H1 (cell line): ENCODE results near the gene CACNA1A. TPM values are rescaled to one million over a fixed set of nuclear protein-coding genes. Genes with fewer than 3 reads are reported as not detected.

Experiments used
- CTCF ChIA-PET: fragments of 300-600 bp; sonication (Branson Sonifier 250); formaldehyde crosslinking; loops from one replicate; lab custom pipeline; 2021; ENCODE audit not compliant: partially characterized antibody; lab: Charles Lee
- POLR2A ChIA-PET: fragments of 300-600 bp; sonication (Branson Sonifier 250); formaldehyde crosslinking; loops from one replicate; lab custom pipeline; 2021; ENCODE audit warnings: inconsistent platforms; ENCODE audit not compliant: partially characterized antibody; lab: Charles Lee
- DNase-seq, 2 experiments: peaks; one replicate each; pipeline versions ENCODE4 v3.0.0 to v3.0.0-alpha.2; 2010 to 2022; ENCODE audit warnings: low spot score in 2 of 2, low read depth in 1 of 2, mixed read lengths in 1 of 2
- FAIRE-seq: peaks from 2 replicates; lab custom pipeline; 2011; peaks lifted over from hg19 to GRCh38; lab: Jason Lieb, UNC
- H2AFZ ChIP-seq: 2 replicates; pipeline ENCODE4 v1.8.1; 2012; ENCODE audit warnings: low read length, inconsistent platforms
- H2AK5ac ChIP-seq: 2 replicates; pipeline ENCODE4 v1.6.1; 2013; ENCODE audit warnings: low read depth, low read length
- H2BK120ac ChIP-seq: replicated peaks from 2 replicates; pipeline ENCODE3; 2013; ENCODE audit warnings: low read depth, low read length, inconsistent platforms
- H2BK12ac ChIP-seq: 2 replicates; pipeline ENCODE4 v1.6.1; 2013; ENCODE audit warnings: low read depth, low read length
- H2BK15ac ChIP-seq: 2 replicates; pipeline ENCODE4 v1.6.1; 2013; ENCODE audit warnings: low read length
- H2BK20ac ChIP-seq: 2 replicates; pipeline ENCODE4 v1.6.1; 2013; ENCODE audit warnings: low read length
- H2BK5ac ChIP-seq: 2 replicates; pipeline ENCODE4 v1.6.1; 2013; ENCODE audit warnings: low read depth, low read length
- H3K14ac ChIP-seq: 2 replicates; pipeline ENCODE4 v1.6.1; 2013; ENCODE audit warnings: inconsistent platforms; ENCODE audit not compliant: insufficient read length
- H3K18ac ChIP-seq: 2 replicates; pipeline ENCODE4 v1.6.1; 2013; ENCODE audit warnings: low read length; ENCODE audit errors: extremely low read depth
- H3K23ac ChIP-seq: 2 replicates; pipeline ENCODE4 v1.6.1; 2013; ENCODE audit warnings: inconsistent platforms; ENCODE audit not compliant: insufficient read length
- H3K23me2 ChIP-seq: 2 replicates; pipeline ENCODE4 v1.6.1; 2013; ENCODE audit warnings: low read depth, low read length
- H3K27ac ChIP-seq: 2 replicates; pipeline ENCODE4 v1.6.1; 2011; ENCODE audit warnings: low read depth, low read length, inconsistent platforms
- H3K27me3 ChIP-seq, 4 experiments: replicated peaks in 1 of 4; 1 replicate in 1 of 4; 2 replicates in 3 of 4; pipeline versions ENCODE4 v1.6.1 to v1.8.1; 2011 to 2013; ENCODE audit warnings: low read length in 3 of 4, mild to moderate bottlenecking in 3 of 4, inconsistent platforms in 2 of 4, mixed read lengths in 2 of 4, moderate library complexity in 1 of 4; ENCODE audit not compliant: control insufficient read depth in 3 of 4, insufficient read depth in 3 of 4; ENCODE audit errors: extremely low read depth in 1 of 4
- H3K36me3 ChIP-seq, 4 experiments: 2 replicates each; pipeline versions ENCODE4 v1.6.1 to v1.8.1; 2011 to 2013; ENCODE audit warnings: mild to moderate bottlenecking in 4 of 4, low read length in 3 of 4, moderate library complexity in 2 of 4, control low read depth in 1 of 4, inconsistent platforms in 1 of 4; ENCODE audit not compliant: insufficient read depth in 4 of 4, control insufficient read depth in 2 of 4
- H3K4ac ChIP-seq: replicated peaks from 2 replicates; pipeline ENCODE3; 2013; ENCODE audit warnings: low read length, low read depth, mixed read lengths, inconsistent platforms; ENCODE audit not compliant: insufficient read length
- H3K4me1 ChIP-seq, 4 experiments: replicated peaks in 1 of 4; 1 replicate in 1 of 4; 2 replicates in 3 of 4; pipeline versions ENCODE4 v1.6.1 to v1.8.1; 2011 to 2013; ENCODE audit warnings: low read length in 3 of 4, inconsistent platforms in 2 of 4, mixed read lengths in 1 of 4; ENCODE audit not compliant: insufficient read depth in 4 of 4, control insufficient read depth in 3 of 4
- H3K4me2 ChIP-seq, 2 experiments: 2 replicates each; pipeline versions ENCODE4 v1.6.1 to v1.8.1; 2011 to 2013; ENCODE audit warnings: low read depth in 2 of 2, low read length in 2 of 2, control low read depth in 1 of 2, inconsistent platforms in 1 of 2, mild to moderate bottlenecking in 1 of 2; ENCODE audit not compliant: insufficient read depth in 1 of 2
- H3K4me3 ChIP-seq, 4 experiments: fragments of 200-600, 300-600 bp in 1 of 4; sonication (generic), shearing (Covaris generic), sonication (Bioruptor Twin) in 1 of 4; 2 replicates each; pipeline versions ENCODE4 v1.5.1 to v1.8.1; 2011 to 2016; ENCODE audit warnings: low read length in 4 of 4, low read depth in 3 of 4, control low read depth in 2 of 4, inconsistent platforms in 2 of 4, mild to moderate bottlenecking in 2 of 4, mixed read lengths in 1 of 4, moderate library complexity in 1 of 4; ENCODE audit not compliant: insufficient read depth in 2 of 4; ENCODE audit errors: extremely low read depth in 1 of 4
- H3K56ac ChIP-seq: replicated peaks from 2 replicates; pipeline ENCODE3; 2013; ENCODE audit warnings: low read depth, mild to moderate bottlenecking, mixed read lengths, low read length, inconsistent platforms; ENCODE audit not compliant: insufficient read length
- H3K79me1 ChIP-seq: 2 replicates; pipeline ENCODE4 v1.6.1; 2013; ENCODE audit warnings: low read depth, low read length, control low read depth
- H3K79me2 ChIP-seq, 2 experiments: 2 replicates each; pipeline versions ENCODE4 v1.6.1 to v1.8.1; 2012 to 2013; ENCODE audit warnings: low read length in 2 of 2, mild to moderate bottlenecking in 2 of 2, inconsistent platforms in 1 of 2; ENCODE audit not compliant: insufficient read depth in 2 of 2, control insufficient read depth in 1 of 2
- H3K9ac ChIP-seq, 4 experiments: replicated peaks in 1 of 4; 1 replicate in 1 of 4; 2 replicates in 3 of 4; pipeline versions ENCODE4 v1.6.1 to v1.8.1; 2011 to 2013; ENCODE audit warnings: low read depth in 3 of 4, low read length in 3 of 4, control low read depth in 2 of 4, mild to moderate bottlenecking in 2 of 4, moderate library complexity in 2 of 4, inconsistent platforms in 1 of 4; ENCODE audit errors: extremely low read depth in 1 of 4
- H3K9me3 ChIP-seq, 2 experiments: 2 replicates each; pipeline versions ENCODE4 v1.6.1 to v1.8.1; 2012 to 2013; ENCODE audit warnings: mild to moderate bottlenecking in 2 of 2, moderate library complexity in 2 of 2, control low read depth in 1 of 2, inconsistent platforms in 1 of 2, low read depth in 1 of 2, low read length in 1 of 2, mixed read lengths in 1 of 2; ENCODE audit not compliant: insufficient read depth in 2 of 2
- H4K20me1 ChIP-seq, 2 experiments: replicated peaks in 1 of 2; 2 replicates each; pipeline versions ENCODE3 to v1.8.1; 2011 to 2013; ENCODE audit warnings: inconsistent platforms in 2 of 2, low read length in 2 of 2, mild to moderate bottlenecking in 1 of 2; ENCODE audit not compliant: insufficient read depth in 2 of 2, control insufficient read depth in 1 of 2
- H4K5ac ChIP-seq: 2 replicates; pipeline ENCODE4 v1.6.1; 2013; ENCODE audit warnings: low read length, low read depth, mixed read lengths, inconsistent platforms; ENCODE audit not compliant: insufficient read length
- H4K8ac ChIP-seq: 2 replicates; pipeline ENCODE4 v1.8.0; 2013; ENCODE audit warnings: mild to moderate bottlenecking, moderate library complexity, low read length, inconsistent platforms; ENCODE audit not compliant: insufficient read depth; ENCODE audit errors: extremely low read depth
- H4K91ac ChIP-seq: replicated peaks from 2 replicates; pipeline ENCODE3; 2013; ENCODE audit warnings: low read length, mixed read lengths, inconsistent platforms; ENCODE audit not compliant: insufficient read length
- BCL11A ChIP-seq, 2 experiments: IDR thresholded peaks; one replicate each; pipeline ENCODE4 v1.6.1; 2011; ENCODE audit warnings: low read depth in 2 of 2, low read length in 2 of 2, mild to moderate bottlenecking in 2 of 2
- EP300 ChIP-seq, 2 experiments: IDR thresholded peaks; 1 replicate in 1 of 2; 2 replicates in 1 of 2; pipeline ENCODE4 v1.6.1; 2011 to 2012; ENCODE audit warnings: low read depth in 2 of 2, low read length in 2 of 2, mild to moderate bottlenecking in 2 of 2, borderline replicate concordance in 1 of 2, inconsistent platforms in 1 of 2, moderate library complexity in 1 of 2
- HDAC2 ChIP-seq, 2 experiments: fragments of 300-600 bp in 1 of 2; sonication (generic) in 1 of 2; IDR thresholded peaks; 2 replicates each; pipeline ENCODE4 v1.6.1; 2011 to 2012; ENCODE audit warnings: low read depth in 2 of 2, low read length in 2 of 2, mild to moderate bottlenecking in 2 of 2, moderate library complexity in 2 of 2, borderline replicate concordance in 1 of 2, inconsistent platforms in 1 of 2
- KDM5A ChIP-seq: fragments of 200-600 bp; IDR thresholded peaks from 2 replicates; pipeline ENCODE4 v1.7.1; 2012; ENCODE audit warnings: mild to moderate bottlenecking, low read length, inconsistent platforms, mixed read lengths
- MAFK ChIP-seq: IDR thresholded peaks from 2 replicates; pipeline ENCODE4 v1.6.1; 2012; ENCODE audit warnings: low read depth, mild to moderate bottlenecking, improper control_type of control experiment, low read length
- POLR2A ChIP-seq, 2 experiments: IDR thresholded peaks; 1 replicate in 1 of 2; 2 replicates in 1 of 2; pipeline ENCODE4 v1.6.1; 2011; ENCODE audit warnings: low read depth in 2 of 2, low read length in 2 of 2, mild to moderate bottlenecking in 2 of 2; ENCODE audit errors: control extremely low read depth in 1 of 2
- SIN3A ChIP-seq, 2 experiments: IDR thresholded peaks in 1 of 2; conservative IDR thresholded peaks in 1 of 2; 2 replicates each; pipeline ENCODE4 v1.6.1; 2011 to 2012; ENCODE audit warnings: low read length in 2 of 2, improper control_type of control experiment in 1 of 2, low read depth in 1 of 2, mild to moderate bottlenecking in 1 of 2
- TEAD4 ChIP-seq: IDR thresholded peaks from 2 replicates; pipeline ENCODE4 v1.6.1; 2012; ENCODE audit warnings: low read depth, low read length, inconsistent platforms, mixed read lengths
- WGBS, 2 experiments: shearing (Covaris generic) in 1 of 2; methylation state at CpG; one replicate each; pipeline versions ENCODE4 v1.1.6 to v1.1.7; 2013 to 2015; ENCODE audit warnings: low lambda C conversion rate in 2 of 2, mixed read lengths in 2 of 2, inconsistent platforms in 1 of 2, low coverage in 1 of 2, missing lambda C conversion rate in 1 of 2; ENCODE audit not compliant: insufficient replicate concordance in 2 of 2, insufficient coverage in 1 of 2, insufficient read length in 1 of 2; ENCODE audit errors: extremely low coverage in 1 of 2, missing lambda C conversion rate in 1 of 2; 5-methylcytosine and 5-hydroxymethylcytosine counted together
- polyA plus RNA-seq, 7 experiments: library from polyadenylated mRNA; depleted of rRNA in 3 of 7; stranded (reverse) in 5 of 7; unstranded in 2 of 7; fragments of >200 nt in 5 of 7; fragments of 200-250 nt in 2 of 7; gene quantifications; 1 replicate in 5 of 7; 2 replicates in 1 of 7; 4 replicates in 1 of 7; pipeline versions ENCODE4 v1.2.1 to v1.2.3, GENCODE V29; 2011 to 2013; ENCODE audit warnings: missing spikeins in 2 of 7, mixed read lengths in 2 of 7
- total RNA-seq: library from RNA; stranded (reverse); fragmentation: NEBNext Ultra II Directional; extraction: Animal tissue kit (Norgen Biotek cat#: 25700); gene quantifications from 2 replicates; pipeline ENCODE4 v1.2.1, GENCODE V29; 2021

CACNA1A gene
- total and polyA plus RNA-seq, 2 of the 8 experiments (the other 6 are each of a cell fraction or from before 2014, with no cell fraction given) = 10.7 to 25.3 TPM

DNA sequence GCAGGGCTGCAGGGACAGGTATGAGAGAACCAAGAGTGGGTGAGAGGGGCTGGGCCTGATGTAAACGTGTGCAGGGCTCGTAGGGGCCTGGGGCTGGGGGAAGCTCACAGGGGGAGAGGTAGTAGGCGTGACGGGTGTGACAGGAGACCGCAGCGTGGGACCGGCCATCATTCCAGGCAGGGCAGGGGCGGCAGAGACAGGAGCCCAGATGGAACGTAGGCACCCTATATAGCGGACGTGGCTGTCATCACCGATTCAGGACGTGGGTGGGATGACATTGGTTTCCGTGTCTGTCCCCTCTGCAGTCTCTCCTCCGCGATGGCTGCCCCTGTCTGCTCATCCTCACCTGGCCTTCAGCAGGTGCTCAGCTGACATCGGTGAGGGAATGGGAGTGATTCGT is 307.6 kb downstream of the CACNA1A start:
- ChIA-PET CTCF (interaction anchor here (0.7 to 7.1 kb wide), 3 partner anchors 16 to 391 kb away, joined by 4 to 89 read pairs (median 4); no protein-coding TSS in a partner anchor), POLR2A (interaction anchor here (0.7 to 2.2 kb wide), 2 partner anchors 46 to 82 kb away, joined by 3 to 6 read pairs; partner anchors contain the start of gene TRMT1)
- Histone ChIP-seq H3K23me2 (no peaks in the 10 kb centered on the region), H3K36me3 (no peaks in the 10 kb centered on the region), H3K23ac (no peak overlapping the region), H3K9me3 (no peaks in the 10 kb centered on the region), H2AK5ac (no peak overlapping the region), H4K91ac (no peak overlapping the region), H3K4me1 (no peaks in the 10 kb centered on the region), H3K27ac (no peak overlapping the region), H3K79me2 (no peaks in the 10 kb centered on the region), H2AFZ (no peak overlapping the region), H3K18ac (no peak overlapping the region), H3K14ac (no peak overlapping the region), H4K20me1 (no peaks in the 10 kb centered on the region), H4K5ac (no peak overlapping the region), H2BK15ac (no peak overlapping the region; the same call in 1 of the 2 replicates), H2BK120ac (no peak overlapping the region), H2BK20ac (no peak overlapping the region), H4K8ac (no peak overlapping the region), H3K4me3 (no peak overlapping the region), H3K79me1 (no peaks in the 10 kb centered on the region), H2BK5ac (no peak overlapping the region), H3K9ac (no peak overlapping the region), H3K56ac (no peak overlapping the region), H3K4ac (no peak overlapping the region), H3K27me3 (no peaks in the 10 kb centered on the region), H2BK12ac (0 out of 2 replicates have a peak overlapping the region, but pooled peaks have one; percentile 9), H3K4me2 (no peak overlapping the region)
- FAIRE-seq = no peak
- WGBS, 2 experiments = 90% methylated on average over 18 of the region's 18 CpGs; no CpG with 5 or more reads in 1 of the 2 experiments
- TF ChIP-seq BCL11A (IDR thresholded peaks at IDR 0.05; ENCODE audit: low read depth in 2 of 2, low read length in 2 of 2) (no peak), MAFK (no peak), SIN3A (conservative IDR thresholded peaks at IDR 0.05 in 1 of 2, IDR thresholded peaks at IDR 0.05 in 1 of 2; ENCODE audit: low read depth in 1 of 2, low read length in 2 of 2) (no peak), EP300 (IDR thresholded peaks at IDR 0.05; ENCODE audit: borderline replicate concordance in 1 of 2, low read depth in 2 of 2, low read length in 2 of 2) (no peak), HDAC2 (IDR thresholded peaks at IDR 0.05; ENCODE audit: borderline replicate concordance in 1 of 2, low read depth in 2 of 2, low read length in 2 of 2) (no peak), TEAD4 (no peak), KDM5A (no peak), POLR2A (IDR thresholded peaks at IDR 0.05; ENCODE audit: control extremely low read depth in 1 of 2, low read depth in 2 of 2, low read length in 2 of 2) (no peak)
- DNase-seq = no peak
